ENCODE data around the gene ZNF436.

Gene ZNF436

GRCh38 chr1:23408797-23409290 is 39.2 kb upstream of the ZNF436 start:
- TF ChIP-seq POLR2AphosphoS5 (IDR thresholded peaks at IDR 0.05; ENCODE audit: low read depth, low read length) (no peak), REST (IDR thresholded peaks at IDR 0.05; ENCODE audit: insufficient read depth in 1 of 2, low read depth in 2 of 2, low read length in 2 of 2) (no peak), SIN3A (IDR thresholded peaks at IDR 0.05; ENCODE audit: borderline replicate concordance, insufficient read depth, low read length) (no peak)

GRCh38 chr1:23407016-23407630 is 37.5 kb upstream of the ZNF436 start:
- TF ChIP-seq TAF1 (IDR thresholded peaks at IDR 0.05; ENCODE audit: borderline replicate concordance, insufficient read depth, low read length) = no peak
- no peak for TF ChIP-seq POLR2AphosphoS5 (IDR thresholded peaks at IDR 0.05; ENCODE audit: low read depth, low read length)
- no peak for TF ChIP-seq REST (IDR thresholded peaks at IDR 0.05; ENCODE audit: insufficient read depth in 1 of 2, low read depth in 2 of 2, low read length in 2 of 2)
- no peak for TF ChIP-seq SIN3A (IDR thresholded peaks at IDR 0.05; ENCODE audit: borderline replicate concordance, insufficient read depth, low read length)
- no peak for TF ChIP-seq FOXP2 (optimal IDR thresholded peaks at IDR 0.05; ENCODE audit: borderline replicate concordance, extremely low read depth, extremely low read length, insufficient read depth)

- no peak for TF ChIP-seq SIN3A (IDR thresholded peaks at IDR 0.05; ENCODE audit: borderline replicate concordance, insufficient read depth, low read length)
- TF ChIP-seq TAF1 (IDR thresholded peaks at IDR 0.05; ENCODE audit: borderline replicate concordance, insufficient read depth, low read length) = no peak
- no peak for TF ChIP-seq POLR2AphosphoS5 (IDR thresholded peaks at IDR 0.05; ENCODE audit: low read depth, low read length)
- no peak for TF ChIP-seq REST (IDR thresholded peaks at IDR 0.05; ENCODE audit: insufficient read depth in 1 of 2, low read depth in 2 of 2, low read length in 2 of 2)
- no peak for TF ChIP-seq FOXP2 (optimal IDR thresholded peaks at IDR 0.05; ENCODE audit: borderline replicate concordance, extremely low read depth, extremely low read length, insufficient read depth)
Measured at GRCh38 chr1:23405946-23406345, 36.3 kb upstream of the ZNF436 start.

- TF ChIP-seq FOXP2 (optimal IDR thresholded peaks at IDR 0.05; ENCODE audit: borderline replicate concordance, extremely low read depth, extremely low read length, insufficient read depth) (peak; percentile 26), SIN3A (IDR thresholded peaks at IDR 0.05; ENCODE audit: borderline replicate concordance, insufficient read depth, low read length) (no peak)
Measured at GRCh38 chr1:23403735-23404486, 34.3 kb upstream of the ZNF436 start.

GRCh38 chr1:23403355-23403734 is 33.7 kb upstream of the ZNF436 start:
- TF ChIP-seq REST (IDR thresholded peaks at IDR 0.05; ENCODE audit: insufficient read depth in 1 of 2, low read depth in 2 of 2, low read length in 2 of 2) = no peak
